Measurements from ENCODE around the gene MORF4L1.

DNA sequence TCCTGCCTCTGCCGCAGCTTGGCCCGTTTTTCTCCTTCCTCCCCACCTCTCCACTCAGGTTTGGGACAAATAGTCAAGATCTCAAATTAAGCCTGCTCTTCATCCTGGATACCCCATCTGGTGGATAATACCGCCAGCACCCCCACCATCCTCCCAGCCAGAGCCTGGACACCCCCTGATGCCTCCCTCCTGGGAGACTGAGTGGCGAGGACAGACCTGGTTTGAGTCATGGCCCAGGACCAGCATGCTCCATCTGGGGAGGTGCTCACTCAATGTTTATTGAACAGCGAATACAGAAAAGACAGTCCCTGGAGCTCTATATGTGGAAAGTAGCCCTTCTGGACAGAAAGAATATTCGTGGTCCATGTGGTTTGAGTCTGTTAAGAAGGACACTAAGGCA lies 48.8 kb downstream of the MORF4L1 start:
- TF ChIP-seq EZH2 (IDR thresholded peaks at IDR 0.05; ENCODE audit: insufficient read depth, poor library complexity, severe bottlenecking) (no peak), EZH2phosphoT487 (IDR thresholded peaks at IDR 0.05; ENCODE audit: insufficient read depth, low read depth) (no peak)

Data from GM23248 (cell line).